IPS-18a (cell line): ENCODE results near the gene ABO.

ENCODE experiments used
- H3K27ac ChIP-seq: one replicate; pipeline ENCODE4 v1.5.1; 2013; ENCODE audit warnings: low read length
- H3K27me3 ChIP-seq: one replicate; pipeline ENCODE4 v1.6.1; 2013; ENCODE audit warnings: mild to moderate bottlenecking, low read length; ENCODE audit not compliant: control insufficient read depth, insufficient read depth
- H3K36me3 ChIP-seq: one replicate; pipeline ENCODE4 v1.6.1; 2013; ENCODE audit warnings: low read depth, low read length; ENCODE audit not compliant: control insufficient read depth
- H3K4me1 ChIP-seq: one replicate; pipeline ENCODE4 v1.6.1; 2013; ENCODE audit warnings: low read depth, low read length; ENCODE audit not compliant: control insufficient read depth
- H3K4me3 ChIP-seq: one replicate; pipeline ENCODE4 v1.5.1; 2013; ENCODE audit warnings: low read length
- H3K9ac ChIP-seq: one replicate; pipeline ENCODE4 v1.6.1; 2013; ENCODE audit warnings: mild to moderate bottlenecking, low read length, moderate library complexity
- H3K9me3 ChIP-seq: one replicate; pipeline ENCODE4 v1.6.1; 2013; ENCODE audit warnings: low read depth, low read length; ENCODE audit not compliant: control insufficient read depth

Gene ABO

DNA sequence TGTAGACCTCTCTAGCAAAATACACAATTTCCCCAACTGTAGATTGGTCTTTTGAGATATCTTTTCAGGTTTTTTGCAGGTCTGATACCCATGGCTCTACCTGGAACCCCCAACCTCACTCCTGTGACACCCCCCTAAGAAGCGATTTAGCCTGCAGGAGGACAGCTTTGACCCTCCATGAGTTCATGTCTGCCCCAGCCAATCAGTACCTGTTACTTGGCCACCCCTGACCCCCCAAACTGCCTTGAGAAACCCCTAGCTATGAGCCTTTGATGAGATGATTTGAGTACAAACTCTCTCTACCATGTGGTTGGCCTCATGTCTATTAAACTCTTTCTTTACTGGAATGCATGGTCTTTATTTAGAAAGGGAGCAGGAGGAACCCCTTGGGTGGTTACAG is 25.7 kb downstream of the ABO start:
- H3K27ac ChIP-seq: no peak overlapping the region
- no peaks in the 10 kb centered on the region for H3K27me3 ChIP-seq
- H3K4me1 ChIP-seq: no peaks in the 10 kb centered on the region
- no peaks in the 10 kb centered on the region for H3K36me3 ChIP-seq
- no peak overlapping the region for H3K9ac ChIP-seq
- H3K9me3 ChIP-seq: no peaks in the 10 kb centered on the region
- H3K4me3 ChIP-seq: no peak overlapping the region

DNA sequence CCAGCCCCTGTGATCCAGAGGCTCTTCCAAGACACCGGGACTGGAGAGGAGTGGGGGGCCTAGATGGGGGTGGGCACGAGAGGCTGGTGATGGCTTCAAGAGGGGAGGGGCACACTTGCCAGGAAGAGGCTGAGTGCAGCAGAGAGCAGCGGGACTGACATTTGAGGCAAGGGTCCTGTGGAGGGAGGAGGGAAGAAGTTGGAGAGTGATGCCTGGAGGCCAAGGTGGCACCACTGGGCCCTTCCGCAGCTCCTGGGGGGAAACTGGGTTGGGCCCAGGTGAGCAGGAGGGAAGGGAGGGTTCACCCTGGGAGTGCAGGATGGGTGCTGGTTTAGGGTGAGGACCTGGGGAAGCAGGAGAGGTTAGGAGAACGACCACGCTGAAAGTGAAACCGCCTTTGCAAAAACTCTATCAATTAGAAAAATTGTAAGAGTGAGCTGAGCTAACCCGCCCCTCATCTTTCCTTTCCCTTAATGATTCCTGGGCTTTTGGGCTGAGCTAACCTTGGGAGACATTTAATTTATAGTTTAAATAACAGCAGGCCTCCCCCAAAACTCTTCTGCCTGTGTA is 26.2 kb downstream of the ABO start:
- no peaks in the 10 kb centered on the region for H3K4me1 ChIP-seq
- H3K36me3 ChIP-seq: no peaks in the 10 kb centered on the region
- H3K9me3 ChIP-seq: no peaks in the 10 kb centered on the region
- H3K27ac ChIP-seq: no peak overlapping the region
- H3K4me3 ChIP-seq: no peak overlapping the region
- no peak overlapping the region for H3K9ac ChIP-seq
- no peaks in the 10 kb centered on the region for H3K27me3 ChIP-seq

DNA sequence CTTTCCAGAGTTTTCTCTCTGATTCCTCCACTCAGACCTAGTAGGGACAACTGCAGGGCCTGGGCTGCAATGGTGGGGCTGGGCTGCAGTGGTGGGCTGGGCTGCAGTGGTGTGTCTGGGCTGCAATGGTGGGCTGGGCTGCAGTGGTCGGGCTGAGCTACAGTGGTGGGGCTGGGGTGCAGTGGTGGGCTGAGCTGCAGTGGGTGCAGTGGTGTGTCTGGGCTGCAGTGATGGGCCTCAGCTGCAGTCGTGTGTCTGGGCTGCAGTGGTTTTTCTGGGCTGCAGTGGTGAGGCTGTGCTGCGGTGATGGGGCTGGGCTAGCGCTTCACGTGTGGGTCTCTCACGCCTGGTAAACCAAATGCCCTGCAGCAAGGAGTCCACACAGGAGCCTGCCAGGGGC is 27.4 kb downstream of the ABO start:
- no peak overlapping the region for H3K4me3 ChIP-seq
- H3K9me3 ChIP-seq: no peaks in the 10 kb centered on the region
- H3K9ac ChIP-seq: no peak overlapping the region
- H3K27me3 ChIP-seq: no peaks in the 10 kb centered on the region
- H3K27ac ChIP-seq: no peak overlapping the region
- H3K36me3 ChIP-seq: no peaks in the 10 kb centered on the region
- no peaks in the 10 kb centered on the region for H3K4me1 ChIP-seq

DNA sequence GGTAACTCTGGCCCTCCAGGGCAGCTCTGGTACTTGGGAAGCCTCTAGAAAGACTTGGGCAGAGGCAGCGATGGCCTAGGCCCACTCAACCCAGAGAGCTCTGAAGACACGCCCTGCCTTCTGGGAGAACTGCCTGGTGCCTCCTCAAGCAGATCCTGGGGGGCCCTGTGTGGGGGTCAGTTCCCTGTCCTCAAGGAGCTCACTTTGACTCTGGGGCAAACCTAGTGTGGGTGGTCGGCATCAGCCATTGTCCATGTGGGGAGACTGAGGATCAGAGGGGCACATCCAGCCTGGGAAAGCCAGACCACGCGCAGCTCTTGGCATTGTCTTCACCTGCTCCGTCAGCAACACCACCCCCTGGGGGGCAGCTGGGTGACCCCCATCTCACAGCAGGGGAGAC is 28.0 kb downstream of the ABO start:
- H3K27ac ChIP-seq: no peak overlapping the region
- no peak overlapping the region for H3K4me3 ChIP-seq
- H3K9ac ChIP-seq: no peak overlapping the region
- no peaks in the 10 kb centered on the region for H3K4me1 ChIP-seq
- no peaks in the 10 kb centered on the region for H3K9me3 ChIP-seq
- H3K36me3 ChIP-seq: no peaks in the 10 kb centered on the region
- H3K27me3 ChIP-seq: no peaks in the 10 kb centered on the region

DNA sequence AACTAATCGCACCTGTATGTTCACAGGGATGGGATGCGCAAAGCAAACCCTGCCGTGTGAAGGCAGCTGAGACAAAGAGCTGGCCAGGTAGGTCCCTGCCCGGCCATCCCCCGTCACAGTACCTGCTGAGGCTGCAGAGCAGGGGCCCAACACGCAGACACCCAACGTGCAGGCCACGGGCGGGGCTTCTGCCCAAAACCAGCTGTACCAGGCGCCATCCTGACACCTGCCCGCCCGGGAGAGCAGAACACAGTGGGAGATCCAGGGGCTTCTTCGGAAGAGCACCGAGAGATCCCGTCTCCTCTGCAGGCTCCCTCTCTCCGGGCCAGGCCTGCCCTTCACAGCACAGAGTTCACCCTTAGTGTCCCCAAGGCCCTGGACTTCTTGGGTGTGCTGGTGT is 28.4 kb downstream of the ABO start:
- Histone ChIP-seq H3K36me3 (no peaks in the 10 kb centered on the region), H3K9me3 (no peaks in the 10 kb centered on the region), H3K4me1 (no peaks in the 10 kb centered on the region), H3K4me3 (no peak overlapping the region), H3K27me3 (no peaks in the 10 kb centered on the region), H3K9ac (no peak overlapping the region), H3K27ac (no peak overlapping the region)

DNA sequence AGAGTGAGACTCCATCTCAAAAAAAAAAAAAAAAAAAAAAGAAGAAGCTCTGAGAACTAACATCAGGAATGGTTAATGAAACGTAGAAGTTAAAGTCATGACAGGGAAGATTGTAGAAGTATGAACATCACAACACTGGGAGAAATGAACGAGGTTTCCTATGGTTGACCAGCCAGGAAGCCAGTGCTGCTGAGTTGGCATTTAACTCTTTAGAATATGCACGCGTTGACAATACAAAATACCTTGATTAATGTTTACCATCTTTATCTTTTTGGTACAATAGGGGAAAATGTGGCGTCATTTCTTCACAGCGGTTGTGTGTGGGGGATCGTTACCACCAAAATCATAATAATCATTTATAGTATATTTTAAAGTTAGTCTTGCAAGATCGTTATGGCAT is 32.0 kb downstream of the ABO start:
- no peak overlapping the region for H3K4me3 ChIP-seq
- peaks cover 1% of the 10 kb centered on the region for H3K27me3 ChIP-seq
- H3K9me3 ChIP-seq: no peaks in the 10 kb centered on the region
- no peaks in the 10 kb centered on the region for H3K36me3 ChIP-seq
- H3K4me1 ChIP-seq: no peaks in the 10 kb centered on the region
- H3K9ac ChIP-seq: no peak overlapping the region
- H3K27ac ChIP-seq: no peak overlapping the region

DNA sequence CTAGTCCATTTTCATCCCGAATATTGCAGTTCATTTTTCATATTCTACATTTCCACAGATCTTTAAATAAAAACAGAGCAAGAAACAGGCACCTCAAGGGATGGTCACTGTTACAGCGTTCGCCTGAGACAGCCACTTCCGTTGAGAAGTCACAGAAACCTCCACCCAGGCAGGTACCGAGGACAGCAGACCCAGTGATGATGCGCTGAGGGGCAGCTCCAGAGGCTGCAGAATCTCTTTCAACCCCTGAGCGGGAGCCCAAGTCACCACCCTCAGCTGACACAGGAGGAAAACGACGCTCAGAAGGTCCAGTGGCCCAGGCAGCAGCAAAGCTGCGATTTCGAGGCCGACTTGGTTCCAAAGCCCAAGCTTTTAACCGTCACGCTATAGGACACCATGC is 32.8 kb downstream of the ABO start:
- H3K36me3 ChIP-seq: no peaks in the 10 kb centered on the region
- H3K9me3 ChIP-seq: no peaks in the 10 kb centered on the region
- H3K4me1 ChIP-seq: no peaks in the 10 kb centered on the region
- H3K27me3 ChIP-seq: peaks cover 9% of the 10 kb centered on the region
- H3K27ac ChIP-seq: no peak overlapping the region
- H3K4me3 ChIP-seq: no peak overlapping the region
- no peak overlapping the region for H3K9ac ChIP-seq

DNA sequence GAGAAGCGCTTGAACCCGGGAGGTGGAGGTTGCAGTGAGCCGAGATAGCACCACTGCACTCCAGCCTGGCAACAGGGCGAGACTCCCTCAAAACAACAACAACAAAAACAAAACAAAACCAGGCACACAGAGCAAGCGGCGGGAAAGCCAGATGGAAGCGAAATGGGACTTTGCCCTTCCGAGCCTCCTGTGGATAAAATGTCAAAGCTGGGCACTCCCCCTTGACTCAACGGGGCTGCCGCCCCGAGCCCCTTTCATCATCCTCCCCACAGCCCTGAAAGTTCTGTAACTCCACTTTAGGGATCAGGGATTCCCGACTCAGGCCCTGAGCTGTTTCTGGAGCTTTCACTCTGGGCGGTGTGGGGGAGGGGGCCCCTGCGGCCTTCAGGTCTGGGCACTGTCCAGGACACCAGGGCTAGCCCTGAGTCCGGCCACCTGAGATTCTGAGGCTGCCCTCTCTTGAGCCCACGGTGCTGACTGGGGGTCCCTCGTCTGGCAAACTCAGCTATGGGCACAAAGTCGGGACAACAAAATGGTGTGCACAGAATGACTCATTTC is 35.4 kb downstream of the ABO start:
- H3K4me1 ChIP-seq: no peaks in the 10 kb centered on the region
- H3K9ac ChIP-seq: no peak overlapping the region
- H3K9me3 ChIP-seq: no peaks in the 10 kb centered on the region
- H3K27me3 ChIP-seq: peaks cover 17% of the 10 kb centered on the region
- H3K27ac ChIP-seq: no peak overlapping the region
- no peak overlapping the region for H3K4me3 ChIP-seq
- H3K36me3 ChIP-seq: no peaks in the 10 kb centered on the region

DNA sequence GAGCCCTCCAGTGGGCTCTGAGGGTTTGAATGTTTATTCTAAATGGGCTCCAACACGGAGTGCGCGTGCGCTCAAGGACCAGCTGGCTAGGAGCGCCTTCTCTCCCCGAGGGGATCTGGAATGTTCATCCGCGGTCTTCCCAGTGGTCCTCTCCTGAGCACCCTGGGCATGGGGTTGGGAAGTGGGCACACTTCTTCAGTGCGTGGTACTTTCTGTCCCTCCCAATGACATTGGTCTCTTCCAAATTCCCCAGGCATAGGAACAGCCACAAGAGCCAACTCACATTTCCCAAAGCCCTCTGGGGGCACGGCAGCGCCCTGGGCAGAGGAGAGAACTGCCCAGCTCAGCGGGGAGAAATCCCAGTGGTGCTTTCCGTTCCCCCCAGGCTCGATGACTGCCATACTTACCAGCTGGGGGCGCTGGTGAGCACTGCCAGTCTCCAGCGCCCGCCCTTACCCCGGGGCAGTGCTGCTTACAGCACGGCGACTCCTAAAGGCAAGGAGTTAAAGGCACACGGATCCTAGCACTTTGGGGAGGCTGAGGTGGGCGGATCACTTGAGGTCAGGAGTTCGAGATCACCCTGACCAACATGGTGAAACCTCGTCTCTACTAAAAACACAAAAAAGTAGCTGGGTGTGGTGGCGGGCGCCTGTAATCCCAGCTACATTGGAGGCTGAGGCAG is 36.0 kb downstream of the ABO start:
- no peaks in the 10 kb centered on the region for H3K4me1 ChIP-seq
- H3K27ac ChIP-seq: no peak overlapping the region
- no peak overlapping the region for H3K9ac ChIP-seq
- peak overlapping the region; percentile 63 for H3K4me3 ChIP-seq
- peaks cover 17% of the 10 kb centered on the region for H3K27me3 ChIP-seq
- no peaks in the 10 kb centered on the region for H3K9me3 ChIP-seq
- no peaks in the 10 kb centered on the region for H3K36me3 ChIP-seq

DNA sequence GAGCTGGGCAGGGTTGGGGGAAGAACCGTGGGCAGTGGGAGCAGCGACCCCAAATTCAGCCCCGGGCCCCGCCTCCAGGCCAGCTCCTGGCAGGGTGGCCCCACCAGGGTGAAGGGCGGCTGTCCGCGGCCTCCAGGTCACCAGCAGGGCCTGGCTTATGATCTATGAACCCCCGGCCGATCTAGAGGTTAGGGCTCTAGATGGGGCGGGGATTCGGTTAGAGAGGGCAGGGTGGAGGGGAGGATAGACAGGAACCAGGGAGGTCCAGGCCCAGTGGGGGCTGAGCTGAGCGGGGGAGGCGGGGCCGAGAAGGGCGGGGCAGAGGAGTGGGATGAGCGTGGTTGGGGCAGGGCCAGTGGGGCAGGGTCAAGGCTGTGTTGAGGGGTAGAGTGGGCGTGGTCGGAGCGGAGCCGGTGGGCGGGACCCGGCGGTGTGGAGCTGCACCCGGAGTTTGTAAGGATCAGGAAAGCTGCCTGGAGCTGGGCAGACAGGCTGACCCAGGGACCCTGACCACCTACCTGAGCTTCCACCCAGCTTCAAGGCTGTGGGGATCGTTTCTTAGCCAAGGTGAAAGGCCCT is 36.6 kb downstream of the ABO start:
- H3K27ac ChIP-seq: no peak overlapping the region
- H3K4me3 ChIP-seq: peak overlapping the region; percentile 63
- no peaks in the 10 kb centered on the region for H3K9me3 ChIP-seq
- H3K9ac ChIP-seq: no peak overlapping the region
- H3K36me3 ChIP-seq: no peaks in the 10 kb centered on the region
- peaks cover 17% of the 10 kb centered on the region for H3K27me3 ChIP-seq
- no peaks in the 10 kb centered on the region for H3K4me1 ChIP-seq

DNA sequence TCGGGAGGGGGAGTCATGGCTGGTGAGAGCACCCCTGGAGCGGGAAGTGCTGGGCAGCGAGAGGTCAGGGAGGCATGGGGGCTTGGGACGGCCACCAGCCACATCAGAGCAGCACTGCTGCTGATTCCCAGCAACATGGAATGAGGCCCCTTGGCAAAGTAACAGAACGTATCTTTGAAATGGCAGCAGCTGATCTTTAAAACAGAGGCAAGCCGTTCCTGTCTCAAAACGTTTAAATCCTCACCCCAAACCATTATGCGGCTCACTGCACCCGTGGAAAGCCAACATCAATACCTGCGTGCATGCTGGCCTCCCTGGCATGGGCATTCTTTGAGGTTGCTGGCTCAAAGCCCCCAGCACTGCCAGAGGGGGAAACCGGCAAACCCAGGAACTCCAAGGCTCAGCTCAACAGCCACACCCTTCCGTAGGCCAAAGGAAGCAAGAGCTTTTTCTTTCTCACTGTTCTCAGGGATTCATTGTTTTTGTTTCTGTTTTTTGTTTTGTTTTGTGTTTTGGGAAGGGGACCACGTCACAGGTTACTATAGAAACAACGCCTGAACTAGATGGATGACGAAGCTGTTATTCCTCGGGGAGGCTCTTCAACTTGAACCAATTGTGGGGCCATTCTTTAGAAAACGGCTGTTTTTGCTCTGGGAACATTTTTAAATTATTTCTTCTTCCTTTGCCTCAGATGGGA is 37.8 kb downstream of the ABO start:
- H3K4me1 ChIP-seq: no peaks in the 10 kb centered on the region
- no peak overlapping the region for H3K9ac ChIP-seq
- no peaks in the 10 kb centered on the region for H3K36me3 ChIP-seq
- H3K9me3 ChIP-seq: no peaks in the 10 kb centered on the region
- H3K4me3 ChIP-seq: no peak overlapping the region
- peaks cover 17% of the 10 kb centered on the region for H3K27me3 ChIP-seq
- no peak overlapping the region for H3K27ac ChIP-seq
